SK-N-MC (cell line): Measurements from ENCODE around the gene GRIP1.

Source experiments
- EZH2 ChIP-seq: fragments of 200-600 bp; sonication (generic); IDR thresholded peaks from one replicate; pipeline ENCODE4 v1.6.1; 2017; ENCODE audit warnings: antibody characterized with exemption
- POLR2AphosphoS5 ChIP-seq: IDR thresholded peaks from 2 replicates; pipeline ENCODE4 v1.6.1; 2012; ENCODE audit warnings: mild to moderate bottlenecking, low read depth, low read length, borderline replicate concordance

DNA sequence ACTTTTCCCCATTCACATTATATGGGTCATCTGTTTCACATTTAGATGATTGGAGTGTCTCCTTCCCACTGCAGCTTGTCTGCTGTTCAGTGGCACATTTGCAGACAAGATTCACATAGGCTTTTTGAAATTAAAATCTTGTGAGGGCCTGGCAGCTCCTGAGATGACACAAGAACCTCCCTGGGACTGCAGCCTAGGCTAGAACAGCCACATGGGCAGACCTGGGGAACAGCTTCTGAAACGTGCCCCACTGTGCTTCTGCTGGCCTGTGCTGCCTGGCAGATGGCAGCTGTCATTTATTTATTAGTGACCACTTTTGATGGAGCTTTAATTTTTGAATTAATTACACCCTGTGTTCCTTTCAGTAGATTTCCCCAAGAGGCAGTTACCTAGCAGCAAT lies 137.4 kb downstream of the GRIP1 start:
- no peak for TF ChIP-seq POLR2AphosphoS5
- no peak for TF ChIP-seq EZH2
